ENCODE measurements around the gene SLC8A2. TPM values are rescaled to one million over a fixed set of nuclear protein-coding genes. Genes with fewer than 3 reads are reported as not detected.

The SLC8A2 gene, protein sequence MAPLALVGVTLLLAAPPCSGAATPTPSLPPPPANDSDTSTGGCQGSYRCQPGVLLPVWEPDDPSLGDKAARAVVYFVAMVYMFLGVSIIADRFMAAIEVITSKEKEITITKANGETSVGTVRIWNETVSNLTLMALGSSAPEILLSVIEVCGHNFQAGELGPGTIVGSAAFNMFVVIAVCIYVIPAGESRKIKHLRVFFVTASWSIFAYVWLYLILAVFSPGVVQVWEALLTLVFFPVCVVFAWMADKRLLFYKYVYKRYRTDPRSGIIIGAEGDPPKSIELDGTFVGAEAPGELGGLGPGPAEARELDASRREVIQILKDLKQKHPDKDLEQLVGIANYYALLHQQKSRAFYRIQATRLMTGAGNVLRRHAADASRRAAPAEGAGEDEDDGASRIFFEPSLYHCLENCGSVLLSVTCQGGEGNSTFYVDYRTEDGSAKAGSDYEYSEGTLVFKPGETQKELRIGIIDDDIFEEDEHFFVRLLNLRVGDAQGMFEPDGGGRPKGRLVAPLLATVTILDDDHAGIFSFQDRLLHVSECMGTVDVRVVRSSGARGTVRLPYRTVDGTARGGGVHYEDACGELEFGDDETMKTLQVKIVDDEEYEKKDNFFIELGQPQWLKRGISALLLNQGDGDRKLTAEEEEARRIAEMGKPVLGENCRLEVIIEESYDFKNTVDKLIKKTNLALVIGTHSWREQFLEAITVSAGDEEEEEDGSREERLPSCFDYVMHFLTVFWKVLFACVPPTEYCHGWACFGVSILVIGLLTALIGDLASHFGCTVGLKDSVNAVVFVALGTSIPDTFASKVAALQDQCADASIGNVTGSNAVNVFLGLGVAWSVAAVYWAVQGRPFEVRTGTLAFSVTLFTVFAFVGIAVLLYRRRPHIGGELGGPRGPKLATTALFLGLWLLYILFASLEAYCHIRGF
- total RNA-seq (2021; ENCODE audit: unreplicated experiment) (0.10 TPM), Bru-seq, nascent RNA (percentile 15 among the genes with signal in this experiment), BruChase-seq, experiment 1, labeled RNA remaining after a 2-hour chase (percentile 19 among the genes with signal in this experiment), BruChase-seq, experiment 2, labeled RNA remaining after a 6-hour chase (percentile 29 among the genes with signal in this experiment)
- polyA plus RNA-seq (2012; ENCODE audit: insufficient read length): 1.2 TPM
- long read RNA-seq: 0 reads

DNA sequence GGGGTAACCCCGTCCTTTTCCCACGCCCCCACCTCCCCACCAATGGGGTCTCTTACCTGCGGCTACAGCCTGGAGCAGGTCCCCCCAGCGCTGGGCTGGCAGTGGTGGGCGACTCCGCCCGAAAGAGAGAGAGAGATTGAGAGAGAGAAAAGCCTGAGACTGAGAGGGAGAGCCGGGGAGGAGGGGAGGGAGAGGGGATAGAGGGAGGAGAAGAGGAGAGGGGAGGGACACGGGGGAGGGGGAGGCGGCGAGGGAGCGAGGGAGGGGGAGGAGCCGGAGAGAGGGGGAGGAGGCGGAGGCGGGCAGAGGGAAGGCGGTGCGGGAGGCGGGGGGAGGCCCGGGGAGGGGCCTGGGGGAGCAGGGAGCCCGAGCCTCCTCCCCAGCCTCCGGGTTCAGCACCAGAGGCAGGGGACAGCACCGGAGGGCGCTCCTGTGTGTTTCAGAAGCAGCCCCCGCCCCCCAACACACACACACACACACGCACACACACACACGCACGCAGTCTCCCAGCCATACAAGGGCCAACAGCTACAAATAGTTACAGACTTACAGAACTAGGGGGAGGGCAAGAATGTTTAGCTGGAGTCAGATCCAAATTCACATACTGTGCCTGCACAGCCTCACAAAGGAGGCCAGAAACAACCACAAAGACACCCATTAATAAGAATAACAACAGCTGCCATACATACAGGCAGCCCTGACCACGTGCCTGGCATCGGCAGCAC lies at the start of gene SLC8A2:
SLC8A2 (minus strand) TSS at position 161 of the 725 bp plus-strand sequence. CDS start 5,490 bp downstream, outside the sequence.
- H3K27me3 ChIP-seq (ENCODE audit: control insufficient read depth, insufficient read depth, low read length): no peaks in the 10 kb centered on the region; the same call in 1 of the 2 replicates
- CTCF ChIA-PET: interaction anchor here (0.7 kb wide), 1 partner anchor 44 kb away, joined by 4 read pairs; no protein-coding TSS in a partner anchor
- ATAC-seq: peak; percentile 44; the same call in 1 of the 2 replicates
- intact Hi-C loops (cut with micrococcal nuclease; ENCODE audit: unreplicated experiment): no loop called here
- BruUV-seq (replicated peaks): no TSS peak
- no peak for DNase-seq (ENCODE audit: low read depth, low spot score)
- in situ Hi-C loops (cut with HindIII; ENCODE audit: low pct_unique_long_range_greater_than_20kb, low sequenced_read_pairs): no loop called here
- H3K36me3 ChIP-seq (ENCODE audit: control insufficient read depth, insufficient read depth, low read length): no peaks in the 10 kb centered on the region
- TF ChIP-seq, protein P1, sequence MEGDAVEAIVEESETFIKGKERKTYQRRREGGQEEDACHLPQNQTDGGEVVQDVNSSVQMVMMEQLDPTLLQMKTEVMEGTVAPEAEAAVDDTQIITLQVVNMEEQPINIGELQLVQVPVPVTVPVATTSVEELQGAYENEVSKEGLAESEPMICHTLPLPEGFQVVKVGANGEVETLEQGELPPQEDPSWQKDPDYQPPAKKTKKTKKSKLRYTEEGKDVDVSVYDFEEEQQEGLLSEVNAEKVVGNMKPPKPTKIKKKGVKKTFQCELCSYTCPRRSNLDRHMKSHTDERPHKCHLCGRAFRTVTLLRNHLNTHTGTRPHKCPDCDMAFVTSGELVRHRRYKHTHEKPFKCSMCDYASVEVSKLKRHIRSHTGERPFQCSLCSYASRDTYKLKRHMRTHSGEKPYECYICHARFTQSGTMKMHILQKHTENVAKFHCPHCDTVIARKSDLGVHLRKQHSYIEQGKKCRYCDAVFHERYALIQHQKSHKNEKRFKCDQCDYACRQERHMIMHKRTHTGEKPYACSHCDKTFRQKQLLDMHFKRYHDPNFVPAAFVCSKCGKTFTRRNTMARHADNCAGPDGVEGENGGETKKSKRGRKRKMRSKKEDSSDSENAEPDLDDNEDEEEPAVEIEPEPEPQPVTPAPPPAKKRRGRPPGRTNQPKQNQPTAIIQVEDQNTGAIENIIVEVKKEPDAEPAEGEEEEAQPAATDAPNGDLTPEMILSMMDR (IDR thresholded peaks at IDR 0.05): no peak
- TF ChIP-seq, protein P2, sequence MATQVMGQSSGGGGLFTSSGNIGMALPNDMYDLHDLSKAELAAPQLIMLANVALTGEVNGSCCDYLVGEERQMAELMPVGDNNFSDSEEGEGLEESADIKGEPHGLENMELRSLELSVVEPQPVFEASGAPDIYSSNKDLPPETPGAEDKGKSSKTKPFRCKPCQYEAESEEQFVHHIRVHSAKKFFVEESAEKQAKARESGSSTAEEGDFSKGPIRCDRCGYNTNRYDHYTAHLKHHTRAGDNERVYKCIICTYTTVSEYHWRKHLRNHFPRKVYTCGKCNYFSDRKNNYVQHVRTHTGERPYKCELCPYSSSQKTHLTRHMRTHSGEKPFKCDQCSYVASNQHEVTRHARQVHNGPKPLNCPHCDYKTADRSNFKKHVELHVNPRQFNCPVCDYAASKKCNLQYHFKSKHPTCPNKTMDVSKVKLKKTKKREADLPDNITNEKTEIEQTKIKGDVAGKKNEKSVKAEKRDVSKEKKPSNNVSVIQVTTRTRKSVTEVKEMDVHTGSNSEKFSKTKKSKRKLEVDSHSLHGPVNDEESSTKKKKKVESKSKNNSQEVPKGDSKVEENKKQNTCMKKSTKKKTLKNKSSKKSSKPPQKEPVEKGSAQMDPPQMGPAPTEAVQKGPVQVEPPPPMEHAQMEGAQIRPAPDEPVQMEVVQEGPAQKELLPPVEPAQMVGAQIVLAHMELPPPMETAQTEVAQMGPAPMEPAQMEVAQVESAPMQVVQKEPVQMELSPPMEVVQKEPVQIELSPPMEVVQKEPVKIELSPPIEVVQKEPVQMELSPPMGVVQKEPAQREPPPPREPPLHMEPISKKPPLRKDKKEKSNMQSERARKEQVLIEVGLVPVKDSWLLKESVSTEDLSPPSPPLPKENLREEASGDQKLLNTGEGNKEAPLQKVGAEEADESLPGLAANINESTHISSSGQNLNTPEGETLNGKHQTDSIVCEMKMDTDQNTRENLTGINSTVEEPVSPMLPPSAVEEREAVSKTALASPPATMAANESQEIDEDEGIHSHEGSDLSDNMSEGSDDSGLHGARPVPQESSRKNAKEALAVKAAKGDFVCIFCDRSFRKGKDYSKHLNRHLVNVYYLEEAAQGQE (IDR thresholded peaks at IDR 0.05; ENCODE audit: insufficient read depth in 1 of 2, low read depth in 2 of 2, low read length in 1 of 2): peak; percentile 90 to 93
- TF ChIP-seq POLR2AphosphoS5 (IDR thresholded peaks at IDR 0.05; ENCODE audit: low read depth, low read length): no peak
- TF ChIP-seq TCF7L2 (IDR thresholded peaks at IDR 0.05; ENCODE audit: low read depth, low read length): no peak
- POLR2A ChIA-PET: no interaction called here
- no peak within 1 kb of the TSS for H3K27ac ChIP-seq (ENCODE audit: low read length)
- no peaks in the 10 kb centered on the region; the same call in none of the 2 replicates for H3K4me1 ChIP-seq (ENCODE audit: control insufficient read depth, insufficient read depth, low read length)
- H3K4me3 ChIP-seq (ENCODE audit: low read depth in 2 of 2, low read length in 2 of 2): peak within 1 kb of the TSS; percentile 19 to 31; a peak in 3 of 4 replicates
- H3K9me3 ChIP-seq (ENCODE audit: control insufficient read depth, insufficient read depth, low read depth, low read length): no peaks in the 10 kb centered on the region

DNA sequence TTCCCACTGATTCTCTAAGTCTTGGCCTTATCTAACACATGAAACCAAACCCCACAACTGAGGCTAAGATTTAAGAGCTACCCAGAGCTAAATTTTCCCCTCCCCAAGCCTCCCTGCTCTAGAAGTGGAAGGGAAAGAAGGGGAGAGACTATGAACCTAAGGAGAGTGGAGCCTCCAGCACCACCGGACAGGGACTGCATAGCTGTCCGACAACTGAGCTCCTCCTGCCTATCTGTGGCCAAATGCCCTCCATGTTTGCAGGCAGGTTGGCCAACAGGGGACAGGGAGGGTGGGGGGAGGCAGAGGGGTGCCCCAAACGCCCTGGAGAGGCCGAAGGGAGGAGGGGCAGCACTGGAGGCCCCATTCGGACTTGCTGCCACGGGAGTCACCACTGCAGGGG lies 49.1 kb upstream of the SLC8A2 start:
- intact Hi-C loops (cut with micrococcal nuclease; ENCODE audit: unreplicated experiment) (no loop called here), in situ Hi-C loops (cut with HindIII; ENCODE audit: low pct_unique_long_range_greater_than_20kb, low sequenced_read_pairs) (no loop called here)
- Histone ChIP-seq H3K27me3 (ENCODE audit: control insufficient read depth, insufficient read depth, low read length) (no peaks in the 10 kb centered on the region), H3K36me3 (ENCODE audit: control insufficient read depth, insufficient read depth, low read length) (no peaks in the 10 kb centered on the region), H3K27ac (ENCODE audit: low read length) (no peak overlapping the region), H3K9me3 (ENCODE audit: control insufficient read depth, insufficient read depth, low read depth, low read length) (no peaks in the 10 kb centered on the region), H3K4me1 (ENCODE audit: control insufficient read depth, insufficient read depth, low read length) (peaks cover 8% of the 10 kb centered on the region), H3K4me3 (ENCODE audit: low read depth in 2 of 2, low read length in 2 of 2) (no peak overlapping the region)
- TF ChIP-seq POLR2AphosphoS5 (IDR thresholded peaks at IDR 0.05; ENCODE audit: low read depth, low read length): no peak
- TF ChIP-seq, protein P2 (IDR thresholded peaks at IDR 0.05; ENCODE audit: insufficient read depth in 1 of 2, low read depth in 2 of 2, low read length in 1 of 2): no peak
- no peak for TF ChIP-seq SIN3A (IDR thresholded peaks at IDR 0.05; ENCODE audit: borderline replicate concordance, insufficient read depth, low read depth, low read length)
- TF ChIP-seq, protein P1 (IDR thresholded peaks at IDR 0.05): no peak
- TF ChIP-seq TCF7L2 (IDR thresholded peaks at IDR 0.05; ENCODE audit: low read depth, low read length): no peak
- ATAC-seq: no peak
- CTCF ChIA-PET: interaction anchor here (0.6 to 0.7 kb wide), 2 partner anchors 67 to 191 kb away, joined by 6 to 9 read pairs; no protein-coding TSS in a partner anchor
- BruUV-seq (replicated peaks): no TSS peak
- DNase-seq (ENCODE audit: low read depth, low spot score): no peak
- POLR2A ChIA-PET: no interaction called here

All from Panc1 (cell line).